ENCODE data around the gene KRTAP15-1. TPM values are rescaled to one million over a fixed set of nuclear protein-coding genes. Genes with fewer than 3 reads are reported as not detected.

The KRTAP15-1 gene
- total RNA-seq, 1 experiment from 2014 or later, result not detected

DNA sequence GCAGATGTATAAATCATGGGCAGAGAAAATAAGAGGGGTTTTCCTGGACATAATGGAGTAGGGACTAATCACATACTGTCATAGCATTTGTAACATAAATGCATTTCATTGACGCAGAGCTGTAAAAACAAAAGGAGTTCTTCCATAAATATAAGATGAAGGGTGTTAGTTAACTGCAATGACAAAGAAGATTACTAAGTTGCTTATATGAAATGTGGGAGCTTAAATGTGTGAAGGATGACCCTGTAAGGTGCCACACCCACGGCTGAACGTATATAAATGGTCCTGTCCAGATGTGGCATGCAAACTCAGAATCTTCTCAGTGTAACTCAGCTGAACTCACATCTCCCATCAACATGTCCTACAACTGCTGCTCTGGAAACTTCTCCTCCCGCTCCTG lies 44.3 kb upstream of the KRTAP15-1 start, which contains the start of gene KRTAP13-1:
Gene KRTAP13-1, plus strand, starts transcription at position 301 of the 400 bp plus-strand sequence. Its CDS starts 56 bp downstream, at position 357.
- peaks cover 3 to 4% of the 10 kb centered on the region in 2 experiments; a peak in 3 of 5 replicates for H3K9me3 Mint-ChIP-seq
- no peak within 1 kb of the TSS for H3K23ac ChIP-seq (ENCODE audit: insufficient read length, low read depth, low read length)
- no peak within 1 kb of the TSS for H2BK5ac ChIP-seq (ENCODE audit: insufficient read length, low read length)
- H4K91ac ChIP-seq (ENCODE audit: insufficient read length, low read depth, low read length), result no peak within 1 kb of the TSS
- no peak within 1 kb of the TSS for H4K8ac ChIP-seq (replicated peaks; ENCODE audit: insufficient read length, low read depth, low read length)
- no peak within 1 kb of the TSS for H3K9ac ChIP-seq (ENCODE audit: extremely low read depth, insufficient read length, low read length)
- no peak within 1 kb of the TSS for H2AFZ ChIP-seq (ENCODE audit: low read length)
- no peaks in the 10 kb centered on the region for H3K79me2 ChIP-seq (ENCODE audit: insufficient read depth, low read length)
- no peak within 1 kb of the TSS for H2BK15ac ChIP-seq (ENCODE audit: low read depth, low read length)
- H3K79me1 ChIP-seq (ENCODE audit: insufficient read depth, low read depth, low read length, poor library complexity, severe bottlenecking), result no peaks in the 10 kb centered on the region
- H3K4ac ChIP-seq (ENCODE audit: low read depth, low read length), result no peak within 1 kb of the TSS
- H4K5ac ChIP-seq (ENCODE audit: insufficient read length, low read depth, low read length), result no peak within 1 kb of the TSS
- H4K20me1 ChIP-seq (ENCODE audit: control insufficient read depth, insufficient read depth, insufficient read length), result no peaks in the 10 kb centered on the region
- TF ChIP-seq, protein P1, sequence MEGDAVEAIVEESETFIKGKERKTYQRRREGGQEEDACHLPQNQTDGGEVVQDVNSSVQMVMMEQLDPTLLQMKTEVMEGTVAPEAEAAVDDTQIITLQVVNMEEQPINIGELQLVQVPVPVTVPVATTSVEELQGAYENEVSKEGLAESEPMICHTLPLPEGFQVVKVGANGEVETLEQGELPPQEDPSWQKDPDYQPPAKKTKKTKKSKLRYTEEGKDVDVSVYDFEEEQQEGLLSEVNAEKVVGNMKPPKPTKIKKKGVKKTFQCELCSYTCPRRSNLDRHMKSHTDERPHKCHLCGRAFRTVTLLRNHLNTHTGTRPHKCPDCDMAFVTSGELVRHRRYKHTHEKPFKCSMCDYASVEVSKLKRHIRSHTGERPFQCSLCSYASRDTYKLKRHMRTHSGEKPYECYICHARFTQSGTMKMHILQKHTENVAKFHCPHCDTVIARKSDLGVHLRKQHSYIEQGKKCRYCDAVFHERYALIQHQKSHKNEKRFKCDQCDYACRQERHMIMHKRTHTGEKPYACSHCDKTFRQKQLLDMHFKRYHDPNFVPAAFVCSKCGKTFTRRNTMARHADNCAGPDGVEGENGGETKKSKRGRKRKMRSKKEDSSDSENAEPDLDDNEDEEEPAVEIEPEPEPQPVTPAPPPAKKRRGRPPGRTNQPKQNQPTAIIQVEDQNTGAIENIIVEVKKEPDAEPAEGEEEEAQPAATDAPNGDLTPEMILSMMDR (conservative IDR thresholded peaks at IDR 0.05), result no peak
- no peak within 1 kb of the TSS for H3K27ac ChIP-seq (ENCODE audit: insufficient read length, low read depth, low read length)
- H3K14ac ChIP-seq (ENCODE audit: insufficient read depth, low read length), result no peak within 1 kb of the TSS
- DNase-seq, result no peak
- no peaks in the 10 kb centered on the region; a peak in 1 of 7 replicates for H3K36me3 Mint-ChIP-seq (ENCODE audit: insufficient read depth in 1 of 3, low read depth in 3 of 3)
- no peak within 1 kb of the TSS for H2BK12ac ChIP-seq (ENCODE audit: insufficient read length, low read depth, low read length)
- no peak within 1 kb of the TSS for H2BK20ac ChIP-seq (ENCODE audit: low read depth, low read length, poor library complexity, severe bottlenecking)
- no peak within 1 kb of the TSS for H3K4me2 ChIP-seq (ENCODE audit: insufficient read depth, insufficient read length, low read length)
- H3K18ac ChIP-seq (ENCODE audit: insufficient read length, low read depth, low read length), result no peak within 1 kb of the TSS
- no peaks in the 10 kb centered on the region for H3K27me3 ChIP-seq (ENCODE audit: insufficient read depth, low read length)
- no peak within 1 kb of the TSS for H2AK5ac ChIP-seq (ENCODE audit: insufficient read length, low read length)
- H3K56ac ChIP-seq (ENCODE audit: insufficient read length, low read depth, low read length), result no peak within 1 kb of the TSS
- no peaks in the 10 kb centered on the region for H3K4me1 ChIP-seq (ENCODE audit: insufficient read depth, low read length)
- no CpG with 5 or more reads among the region's 4 CpGs for WGBS (ENCODE audit: extremely low coverage, insufficient read length, low lambda C conversion rate)
- H3K27me3 Mint-ChIP-seq (ENCODE audit: low read depth), result no peaks in the 10 kb centered on the region
- no peaks in the 10 kb centered on the region for H3K4me1 Mint-ChIP-seq
- H3K23me2 ChIP-seq (ENCODE audit: insufficient read length, low read depth, low read length, poor library complexity, severe bottlenecking), result no peaks in the 10 kb centered on the region
- no peak within 1 kb of the TSS for H2BK120ac ChIP-seq (ENCODE audit: low read depth, low read length, poor library complexity, severe bottlenecking)
- H3K27ac Mint-ChIP-seq, result no peak within 1 kb of the TSS
- no peak within 1 kb of the TSS for H3T11ph ChIP-seq (ENCODE audit: low read length)
- no peak within 1 kb of the TSS for H3K4me3 Mint-ChIP-seq
- no peaks in the 10 kb centered on the region for H3K9me3 ChIP-seq (ENCODE audit: control insufficient read depth, low read depth, low read length)

Measured in H9 (cell line).